ENCODE data around the gene GRPEL2. TPM values are rescaled to one million over a fixed set of nuclear protein-coding genes. Genes with fewer than 3 reads are reported as not detected.

The GRPEL2 gene, protein sequence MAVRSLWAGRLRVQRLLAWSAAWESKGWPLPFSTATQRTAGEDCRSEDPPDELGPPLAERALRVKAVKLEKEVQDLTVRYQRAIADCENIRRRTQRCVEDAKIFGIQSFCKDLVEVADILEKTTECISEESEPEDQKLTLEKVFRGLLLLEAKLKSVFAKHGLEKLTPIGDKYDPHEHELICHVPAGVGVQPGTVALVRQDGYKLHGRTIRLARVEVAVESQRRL
- total RNA-seq = 32.5 and 41.0 TPM in 2 replicates
- 5.8 and 7.6 TPM in 2 replicates for polyA plus RNA-seq
- polyA plus RNA-seq (2011; cell fraction: cytosol; rRNA removed) = 6.1 and 6.2 TPM in 2 replicates
- polyA plus RNA-seq (2011; cell fraction: nucleus; rRNA removed) = 21.6 and 26.6 TPM in 2 replicates
- 7.3 and 10.1 TPM in 2 replicates for polyA plus RNA-seq (2012)
- 18.8 and 21.4 TPM in 2 replicates for polyA minus RNA-seq
- 41.8 TPM for polyA minus RNA-seq (2011; cell fraction: cytosol; rRNA and poly(A)+ RNA removed)
- polyA minus RNA-seq (2011; cell fraction: nucleus; rRNA and poly(A)+ RNA removed) = 12.4 and 16.8 TPM in 2 replicates
- Bru-seq, nascent RNA = percentile 98 among the genes with signal in this experiment
- BruChase-seq, experiment 1, labeled RNA remaining after a 6-hour chase = percentile 98 among the genes with signal in this experiment
- BruChase-seq, experiment 2, labeled RNA remaining after a 2-hour chase = percentile 99 among the genes with signal in this experiment
- long read RNA-seq, full-length matches to known transcripts = 13 of 17 reads
- long read RNA-seq, partial matches to known transcripts = 4 of 17 reads
- long read RNA-seq, other reads (novel, unspliced or antisense) = 0 of 17 reads

DNA sequence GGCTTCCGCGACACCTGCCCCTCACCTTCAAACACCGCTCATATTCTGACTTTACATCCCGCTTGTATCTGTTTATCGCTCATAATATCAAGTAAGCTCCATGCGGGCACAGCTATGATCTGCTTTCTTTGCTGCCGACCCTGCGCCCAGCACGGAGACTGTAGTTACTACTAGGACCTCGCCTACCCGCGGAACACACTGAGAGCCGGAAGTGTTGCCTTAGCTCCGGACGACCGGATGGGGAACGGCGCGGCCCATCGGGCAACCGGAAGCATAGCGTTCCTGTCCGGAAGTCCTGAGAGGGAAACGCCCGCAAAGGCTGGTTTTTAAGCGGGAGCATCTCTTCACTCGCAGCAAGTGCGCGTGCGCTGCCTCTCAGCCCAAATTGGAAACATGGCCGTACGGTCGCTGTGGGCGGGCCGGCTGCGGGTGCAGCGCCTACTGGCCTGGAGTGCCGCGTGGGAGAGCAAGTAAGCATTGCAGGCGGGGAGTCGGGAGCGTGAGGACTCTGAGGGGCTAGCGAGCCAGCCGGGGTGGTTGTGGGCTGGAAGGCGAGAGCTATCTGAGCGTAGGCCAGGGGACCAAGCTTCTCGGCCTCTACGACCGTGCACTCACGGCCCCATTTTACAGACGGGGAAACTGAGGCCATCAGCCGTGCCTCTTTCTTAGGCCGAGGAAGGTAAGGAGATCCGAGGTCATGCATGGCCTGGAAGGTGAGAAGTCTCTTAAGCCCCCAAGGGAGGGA, at the start of gene GRPEL2:
Gene GRPEL2 (plus strand): TSS at position 353 of the 745 bp plus-strand sequence. CDS start 41 bp downstream, at position 394.
- Histone ChIP-seq H4K20me1 (replicated peaks; ENCODE audit: control insufficient read depth, extremely low read depth, insufficient read depth, low read length) (no peaks in the 10 kb centered on the region), H2AFZ (ENCODE audit: low read depth, low read length) (peak within 1 kb of the TSS; percentile 43), H3K4me1 (ENCODE audit: control insufficient read depth, extremely low read depth, insufficient read depth, low read length) (peaks cover 42% of the 10 kb centered on the region), H3K36me3 (ENCODE audit: control insufficient read depth in 2 of 2, extremely low read depth in 1 of 2, insufficient read depth in 2 of 2, low read length in 2 of 2) (peaks cover 7 to 8% of the 10 kb centered on the region in 2 experiments), H3K79me2 (ENCODE audit: control insufficient read depth, insufficient read depth, low read length) (peaks cover 40% of the 10 kb centered on the region), H3K27me3 (ENCODE audit: control insufficient read depth in 2 of 2, insufficient read depth in 2 of 2, low read length in 2 of 2) (no peaks in the 10 kb centered on the region), H3K4me3 (replicated peaks in 1 of 3; ENCODE audit: insufficient read depth in 1 of 3, low read depth in 1 of 3, low read length in 3 of 3) (peak within 1 kb of the TSS; percentile 59 to 90 (median 63)), H3K4me2 (ENCODE audit: insufficient read depth, low read length) (peak within 1 kb of the TSS; percentile 98), H3K9me1 (replicated peaks; ENCODE audit: control insufficient read depth, extremely low read depth, insufficient read depth, low read length) (no peaks in the 10 kb centered on the region), H3K27ac (ENCODE audit: insufficient read depth, low read depth, low read length) (peak within 1 kb of the TSS; percentile 71), H3K9ac (replicated peaks; ENCODE audit: extremely low read depth, insufficient read depth, low read length) (peak within 1 kb of the TSS; percentile 87), H3K9me3 (replicated peaks; ENCODE audit: control insufficient read depth, insufficient read depth, low read length) (no peaks in the 10 kb centered on the region)
- FAIRE-seq (peak; percentile 88), DNase-seq (ENCODE audit: low read depth, low spot score) (peak; percentile 85)
- dilution Hi-C loops (cut with MboI; ENCODE audit: extremely low pct_ligation_motif_present, low sequenced_read_pairs) = no loop called here
- intact Hi-C loops (cut with micrococcal nuclease) = loop anchor here (1.0 to 10.0 kb wide), 7 partner anchors 11 to 211 kb away; partner anchors contain the start of gene AFAP1L1
- ChIA-PET POLR2A (interaction anchor here (1.1 to 1.3 kb wide), 2 partner anchors 24 to 25 kb away, joined by 3 read pairs; no protein-coding TSS in a partner anchor), CTCF (interaction anchor here (0.9 to 3.2 kb wide), 14 partner anchors 8 to 80 kb away, joined by 3 to 16 read pairs (median 6); partner anchors contain the start of gene PCYOX1L)
- TF ChIP-seq GATA2 (IDR thresholded peaks at IDR 0.05; ENCODE audit: insufficient read depth, insufficient read length, low read depth, low read length) = peak; percentile 27
- TF ChIP-seq JUN (IDR thresholded peaks at IDR 0.05; ENCODE audit: borderline replicate concordance, insufficient read depth, insufficient read length, low read depth) = no peak
- TF ChIP-seq, protein P1, sequence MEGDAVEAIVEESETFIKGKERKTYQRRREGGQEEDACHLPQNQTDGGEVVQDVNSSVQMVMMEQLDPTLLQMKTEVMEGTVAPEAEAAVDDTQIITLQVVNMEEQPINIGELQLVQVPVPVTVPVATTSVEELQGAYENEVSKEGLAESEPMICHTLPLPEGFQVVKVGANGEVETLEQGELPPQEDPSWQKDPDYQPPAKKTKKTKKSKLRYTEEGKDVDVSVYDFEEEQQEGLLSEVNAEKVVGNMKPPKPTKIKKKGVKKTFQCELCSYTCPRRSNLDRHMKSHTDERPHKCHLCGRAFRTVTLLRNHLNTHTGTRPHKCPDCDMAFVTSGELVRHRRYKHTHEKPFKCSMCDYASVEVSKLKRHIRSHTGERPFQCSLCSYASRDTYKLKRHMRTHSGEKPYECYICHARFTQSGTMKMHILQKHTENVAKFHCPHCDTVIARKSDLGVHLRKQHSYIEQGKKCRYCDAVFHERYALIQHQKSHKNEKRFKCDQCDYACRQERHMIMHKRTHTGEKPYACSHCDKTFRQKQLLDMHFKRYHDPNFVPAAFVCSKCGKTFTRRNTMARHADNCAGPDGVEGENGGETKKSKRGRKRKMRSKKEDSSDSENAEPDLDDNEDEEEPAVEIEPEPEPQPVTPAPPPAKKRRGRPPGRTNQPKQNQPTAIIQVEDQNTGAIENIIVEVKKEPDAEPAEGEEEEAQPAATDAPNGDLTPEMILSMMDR (IDR thresholded peaks at IDR 0.05; ENCODE audit: extremely low read depth in 1 of 2, insufficient read depth in 1 of 2, low read depth in 1 of 2, low read length in 2 of 2) = no peak
- peak; percentile 83 for TF ChIP-seq POLR2A (IDR thresholded peaks at IDR 0.05; ENCODE audit: low read depth, low read length)
- TF ChIP-seq, protein P2, sequence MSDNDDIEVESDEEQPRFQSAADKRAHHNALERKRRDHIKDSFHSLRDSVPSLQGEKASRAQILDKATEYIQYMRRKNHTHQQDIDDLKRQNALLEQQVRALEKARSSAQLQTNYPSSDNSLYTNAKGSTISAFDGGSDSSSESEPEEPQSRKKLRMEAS (IDR thresholded peaks at IDR 0.05; ENCODE audit: insufficient read depth, insufficient read length) = no peak
- TF ChIP-seq POLR2AphosphoS5 (IDR thresholded peaks at IDR 0.05; ENCODE audit: insufficient read depth, low read depth, low read length) = peak; percentile 90
- BruUV-seq (replicated peaks) = no TSS peak
